ENCODE measurements around the gene PAQR5. TPM values are rescaled to one million over a fixed set of nuclear protein-coding genes. Genes with fewer than 3 reads are reported as not detected.

PAQR5 gene
- total and polyA plus RNA-seq, 3 donors from 2014 or later = 0.25 to 4.5 (median 0.31) TPM

- no peak for DNase-seq
- H3K27me3 ChIP-seq = no peaks in the 10 kb centered on the region
- no peak overlapping the region for H3K4me3 ChIP-seq
- intact Hi-C loops (cut with DNase I; ENCODE audit: low total_unique reads) = no loop called here
- no peaks in the 10 kb centered on the region for H3K36me3 ChIP-seq (ENCODE audit: low read depth, missing control alignments)
- TF ChIP-seq, protein P1, sequence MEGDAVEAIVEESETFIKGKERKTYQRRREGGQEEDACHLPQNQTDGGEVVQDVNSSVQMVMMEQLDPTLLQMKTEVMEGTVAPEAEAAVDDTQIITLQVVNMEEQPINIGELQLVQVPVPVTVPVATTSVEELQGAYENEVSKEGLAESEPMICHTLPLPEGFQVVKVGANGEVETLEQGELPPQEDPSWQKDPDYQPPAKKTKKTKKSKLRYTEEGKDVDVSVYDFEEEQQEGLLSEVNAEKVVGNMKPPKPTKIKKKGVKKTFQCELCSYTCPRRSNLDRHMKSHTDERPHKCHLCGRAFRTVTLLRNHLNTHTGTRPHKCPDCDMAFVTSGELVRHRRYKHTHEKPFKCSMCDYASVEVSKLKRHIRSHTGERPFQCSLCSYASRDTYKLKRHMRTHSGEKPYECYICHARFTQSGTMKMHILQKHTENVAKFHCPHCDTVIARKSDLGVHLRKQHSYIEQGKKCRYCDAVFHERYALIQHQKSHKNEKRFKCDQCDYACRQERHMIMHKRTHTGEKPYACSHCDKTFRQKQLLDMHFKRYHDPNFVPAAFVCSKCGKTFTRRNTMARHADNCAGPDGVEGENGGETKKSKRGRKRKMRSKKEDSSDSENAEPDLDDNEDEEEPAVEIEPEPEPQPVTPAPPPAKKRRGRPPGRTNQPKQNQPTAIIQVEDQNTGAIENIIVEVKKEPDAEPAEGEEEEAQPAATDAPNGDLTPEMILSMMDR (IDR thresholded peaks at IDR 0.05) = no peak
- TF ChIP-seq POLR2A (IDR thresholded peaks at IDR 0.05) = no peak
- no peaks in the 10 kb centered on the region for H3K9me3 ChIP-seq
- peaks cover 3% of the 10 kb centered on the region for H3K4me1 ChIP-seq
- WGBS, 2 donors = 64 to 70% methylated on average over 7 of the region's 7 CpGs
- no peak overlapping the region for H3K27ac ChIP-seq
Observed at GRCh38 chr15:69398491-69398891, 99.8 kb downstream of the PAQR5 start.

GRCh38 chr15:69400850-69401249, 102.1 kb downstream of the PAQR5 start:
- intact Hi-C loops (cut with DNase I; ENCODE audit: low total_unique reads) = no loop called here
- Histone ChIP-seq H3K4me1 (no peaks in the 10 kb centered on the region), H3K36me3 (ENCODE audit: low read depth, missing control alignments) (no peaks in the 10 kb centered on the region), H3K27ac (no peak overlapping the region), H3K4me3 (no peak overlapping the region), H3K9me3 (no peaks in the 10 kb centered on the region), H3K27me3 (no peaks in the 10 kb centered on the region)
- TF ChIP-seq, protein P1 (IDR thresholded peaks at IDR 0.05) = no peak
- DNase-seq = no peak
- WGBS, 2 donors = 86 to 88% methylated on average over 6 of the region's 6 CpGs

DNA sequence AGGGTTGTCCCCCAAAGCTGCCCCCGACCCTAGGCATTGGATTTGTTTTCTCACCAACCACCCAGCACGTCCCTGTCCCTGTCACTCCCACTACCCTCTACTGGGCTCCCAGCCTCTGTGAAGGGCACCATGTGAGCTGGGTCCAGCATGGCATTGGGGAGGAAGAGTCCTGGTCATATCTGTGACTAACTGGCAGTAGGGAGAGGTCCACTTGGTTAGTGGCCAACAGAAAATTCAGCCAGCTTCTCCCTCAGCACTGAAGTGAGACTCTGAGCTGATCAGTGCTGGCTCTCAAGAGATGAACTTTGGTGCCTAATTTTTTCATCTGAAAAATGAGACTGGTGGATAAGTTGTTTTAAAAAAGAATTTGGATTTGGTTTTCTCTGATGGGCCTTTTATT, 104.1 kb downstream of the PAQR5 start:
- Histone ChIP-seq H3K27me3 (no peaks in the 10 kb centered on the region), H3K27ac (no peak overlapping the region), H3K4me3 (no peak overlapping the region), H3K9me3 (no peaks in the 10 kb centered on the region), H3K36me3 (ENCODE audit: low read depth, missing control alignments) (no peaks in the 10 kb centered on the region), H3K4me1 (no peaks in the 10 kb centered on the region)
- no peak for DNase-seq
- 85 to 100% methylated on average over 2 of the region's 2 CpGs for WGBS, 2 donors
- TF ChIP-seq POLR2A (IDR thresholded peaks at IDR 0.05) = no peak
- TF ChIP-seq, protein P1 (IDR thresholded peaks at IDR 0.05) = no peak
- intact Hi-C loops (cut with DNase I; ENCODE audit: low total_unique reads) = no loop called here

DNA sequence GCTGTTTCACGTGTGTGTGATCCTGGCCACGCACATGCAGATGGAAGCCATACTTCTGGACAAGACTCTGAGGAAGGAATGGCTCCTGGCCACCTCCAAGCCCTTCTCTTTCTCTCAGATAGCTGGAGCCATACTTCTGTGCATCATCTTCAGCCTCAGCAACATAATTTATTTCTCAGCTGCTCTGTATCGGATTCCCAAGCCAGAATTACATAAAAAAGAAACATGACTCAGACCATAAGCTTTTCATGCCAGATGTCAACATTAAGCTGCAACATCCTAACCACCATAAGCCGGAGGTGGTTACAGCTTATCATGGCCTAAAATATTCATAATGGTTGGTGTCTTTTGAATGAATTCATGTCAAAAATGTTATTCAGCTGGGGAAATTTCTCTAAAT, 104.9 kb downstream of the PAQR5 start:
- 80 to 93% methylated on average over 4 of the region's 4 CpGs for WGBS, 2 donors
- H3K9me3 ChIP-seq = no peaks in the 10 kb centered on the region
- no peak for TF ChIP-seq POLR2A (IDR thresholded peaks at IDR 0.05)
- TF ChIP-seq, protein P1 (IDR thresholded peaks at IDR 0.05) = no peak
- intact Hi-C loops (cut with DNase I; ENCODE audit: low total_unique reads) = no loop called here
- H3K4me3 ChIP-seq = no peak overlapping the region
- H3K27ac ChIP-seq = no peak overlapping the region
- no peaks in the 10 kb centered on the region for H3K27me3 ChIP-seq
- DNase-seq = no peak
- H3K4me1 ChIP-seq = no peaks in the 10 kb centered on the region
- no peaks in the 10 kb centered on the region for H3K36me3 ChIP-seq (ENCODE audit: low read depth, missing control alignments)

DNA sequence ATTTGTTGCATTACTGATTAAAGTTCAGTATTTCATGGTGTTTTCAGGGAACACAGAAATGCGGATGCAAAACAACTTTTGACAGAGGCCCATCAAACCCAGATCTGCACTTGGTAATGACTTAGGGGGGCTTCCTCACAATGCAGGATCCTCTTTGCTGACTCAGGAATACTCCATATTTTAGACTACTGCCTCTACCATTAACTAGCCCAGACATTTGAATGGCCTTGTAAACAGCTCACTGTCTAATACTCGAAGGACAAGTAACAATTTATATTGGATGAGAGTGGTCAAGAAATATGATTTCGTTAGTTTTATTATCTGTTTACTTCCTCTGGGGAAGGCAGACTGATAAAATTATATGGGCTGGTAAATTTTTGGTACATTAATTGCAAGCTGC, 106.4 kb downstream of the PAQR5 start:
- Histone ChIP-seq H3K9me3 (no peaks in the 10 kb centered on the region), H3K4me1 (no peaks in the 10 kb centered on the region), H3K27ac (no peak overlapping the region), H3K36me3 (ENCODE audit: low read depth, missing control alignments) (no peaks in the 10 kb centered on the region), H3K27me3 (no peaks in the 10 kb centered on the region), H3K4me3 (no peak overlapping the region)
- no peak for DNase-seq
- no peak for TF ChIP-seq POLR2A (IDR thresholded peaks at IDR 0.05)
- TF ChIP-seq, protein P1 (IDR thresholded peaks at IDR 0.05) = no peak
- intact Hi-C loops (cut with DNase I; ENCODE audit: low total_unique reads) = no loop called here
- 51 to 56% methylated on average over 3 of the region's 3 CpGs for WGBS, 2 donors

Measured in testis (tissue), 3 donors.